D721Med (cell line): ENCODE measurements around the gene BPIFA2.
"Not testable (repeated sequence)": the region's sequence is repeated elsewhere in the genome, so short reads cannot be mapped to it uniquely, and the experiment has no call there.

Source experiments
- DNase-seq: peaks from one replicate; pipeline ENCODE4 v3.0.0; 2011; ENCODE audit warnings: low spot score; ENCODE audit not compliant: insufficient read length
- FAIRE-seq: peaks from 2 replicates; lab custom pipeline; 2011; peaks lifted over from hg19 to GRCh38; lab: Jason Lieb, UNC
- CTCF ChIP-seq: IDR thresholded peaks from 2 replicates; pipeline ENCODE4 v1.5.1; 2012; ENCODE audit warnings: mild to moderate bottlenecking, control low read depth; ENCODE audit not compliant: insufficient read depth; ENCODE audit errors: missing control alignments

The BPIFA2 gene

GRCh38 chr20:33167859-33168258 is at the start of gene BPIFA2:
TSS of gene BPIFA2 (plus strand) at chr20:33168159. CDS start at chr20:33169146, 987 bp downstream.
- DNase-seq = no peak
- no peak for FAIRE-seq
- no peak for TF ChIP-seq CTCF

- no peak for FAIRE-seq
- TF ChIP-seq CTCF = no peak
- no peak for DNase-seq
Measured at GRCh38 chr20:33119725-33120720, 47.9 kb upstream of the BPIFA2 start.

GRCh38 chr20:33120934-33121333 is 47.0 kb upstream of the BPIFA2 start:
- no peak for TF ChIP-seq CTCF
- FAIRE-seq = no peak
- DNase-seq = no peak

- not testable (repeated sequence) for DNase-seq, FAIRE-seq
Measured at GRCh38 chr20:33122297-33122696, 45.7 kb upstream of the BPIFA2 start.

- no peak for DNase-seq
- no peak for FAIRE-seq
- no peak for TF ChIP-seq CTCF
Measured at GRCh38 chr20:33124261-33124660, 43.7 kb upstream of the BPIFA2 start.

- FAIRE-seq = no peak
- TF ChIP-seq CTCF = no peak
- DNase-seq = no peak
Measured at GRCh38 chr20:33124994-33125393, 43.0 kb upstream of the BPIFA2 start.

GRCh38 chr20:33125983-33126382 is 42.0 kb upstream of the BPIFA2 start:
- TF ChIP-seq CTCF = no peak
- FAIRE-seq (no peak), DNase-seq (no peak)
